Measurements from ENCODE around the gene BCKDK. TPM values are rescaled to one million over a fixed set of nuclear protein-coding genes. Genes with fewer than 3 reads are reported as not detected.

BCKDK gene
- polyA plus RNA-seq, 1 donor (not counting 4 experiments of a cell fraction or from before 2014, with no cell fraction given) = 19.9 TPM

- dilution Hi-C loops (cut with MboI; ENCODE audit: extremely low pct_ligation_motif_present, low sequenced_read_pairs) = no loop called here
- no peak overlapping the region for H3K4me2 ChIP-seq (ENCODE audit: control insufficient read depth, extremely low read depth, insufficient read depth, low read depth, low read length)
- FAIRE-seq (no peak), DNase-seq (ENCODE audit: low read depth, low spot score) (no peak)
- no peaks in the 10 kb centered on the region for H3K27me3 ChIP-seq (ENCODE audit: control insufficient read depth, extremely low read depth, insufficient read depth, low read length)
- no peaks in the 10 kb centered on the region for H3K4me1 ChIP-seq (ENCODE audit: control insufficient read depth, extremely low read depth, insufficient read depth, low read length)
- no peak for TF ChIP-seq EZH2 (IDR thresholded peaks at IDR 0.05; ENCODE audit: low read length)
- TF ChIP-seq, protein P1, sequence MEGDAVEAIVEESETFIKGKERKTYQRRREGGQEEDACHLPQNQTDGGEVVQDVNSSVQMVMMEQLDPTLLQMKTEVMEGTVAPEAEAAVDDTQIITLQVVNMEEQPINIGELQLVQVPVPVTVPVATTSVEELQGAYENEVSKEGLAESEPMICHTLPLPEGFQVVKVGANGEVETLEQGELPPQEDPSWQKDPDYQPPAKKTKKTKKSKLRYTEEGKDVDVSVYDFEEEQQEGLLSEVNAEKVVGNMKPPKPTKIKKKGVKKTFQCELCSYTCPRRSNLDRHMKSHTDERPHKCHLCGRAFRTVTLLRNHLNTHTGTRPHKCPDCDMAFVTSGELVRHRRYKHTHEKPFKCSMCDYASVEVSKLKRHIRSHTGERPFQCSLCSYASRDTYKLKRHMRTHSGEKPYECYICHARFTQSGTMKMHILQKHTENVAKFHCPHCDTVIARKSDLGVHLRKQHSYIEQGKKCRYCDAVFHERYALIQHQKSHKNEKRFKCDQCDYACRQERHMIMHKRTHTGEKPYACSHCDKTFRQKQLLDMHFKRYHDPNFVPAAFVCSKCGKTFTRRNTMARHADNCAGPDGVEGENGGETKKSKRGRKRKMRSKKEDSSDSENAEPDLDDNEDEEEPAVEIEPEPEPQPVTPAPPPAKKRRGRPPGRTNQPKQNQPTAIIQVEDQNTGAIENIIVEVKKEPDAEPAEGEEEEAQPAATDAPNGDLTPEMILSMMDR (optimal IDR thresholded peaks at IDR 0.05 in 1 of 3, IDR thresholded peaks at IDR 0.05 in 1 of 3, conservative IDR thresholded peaks at IDR 0.05 in 1 of 3; ENCODE audit: extremely low read depth in 1 of 3, insufficient read depth in 2 of 3, low read length in 3 of 3) = no peak
- H4K20me1 ChIP-seq (ENCODE audit: control insufficient read depth, extremely low read depth, insufficient read depth, low read length) = no peaks in the 10 kb centered on the region
- H3K9ac ChIP-seq (ENCODE audit: control insufficient read depth, extremely low read depth, insufficient read depth, low read length) = no peak overlapping the region
- no peak overlapping the region for H2AFZ ChIP-seq (ENCODE audit: control insufficient read depth, low read length)
- H3K4me3 ChIP-seq (ENCODE audit: control insufficient read depth in 2 of 3, extremely low read depth in 1 of 3, insufficient read depth in 2 of 3, low read depth in 1 of 3, low read length in 3 of 3) = no peak overlapping the region
- H3K36me3 ChIP-seq (ENCODE audit: control insufficient read depth in 2 of 2, extremely low read depth in 1 of 2, insufficient read depth in 2 of 2, low read length in 2 of 2) = peaks cover 21 to 30% of the 10 kb centered on the region in 2 experiments
- H3K9me1 ChIP-seq (ENCODE audit: control insufficient read depth, extremely low read depth, insufficient read depth, low read length) = no peaks in the 10 kb centered on the region
- H3K9me3 ChIP-seq (ENCODE audit: control insufficient read depth, low read depth, low read length) = no peaks in the 10 kb centered on the region
- no peak overlapping the region for H3K27ac ChIP-seq (ENCODE audit: control insufficient read depth, insufficient read depth, low read length)
- peaks cover 60% of the 10 kb centered on the region for H3K79me2 ChIP-seq (ENCODE audit: control insufficient read depth, insufficient read depth, low read length)
These were observed 28.7 kb upstream of the BCKDK start for GRCh38 chr16:31079342-31079944.

DNA sequence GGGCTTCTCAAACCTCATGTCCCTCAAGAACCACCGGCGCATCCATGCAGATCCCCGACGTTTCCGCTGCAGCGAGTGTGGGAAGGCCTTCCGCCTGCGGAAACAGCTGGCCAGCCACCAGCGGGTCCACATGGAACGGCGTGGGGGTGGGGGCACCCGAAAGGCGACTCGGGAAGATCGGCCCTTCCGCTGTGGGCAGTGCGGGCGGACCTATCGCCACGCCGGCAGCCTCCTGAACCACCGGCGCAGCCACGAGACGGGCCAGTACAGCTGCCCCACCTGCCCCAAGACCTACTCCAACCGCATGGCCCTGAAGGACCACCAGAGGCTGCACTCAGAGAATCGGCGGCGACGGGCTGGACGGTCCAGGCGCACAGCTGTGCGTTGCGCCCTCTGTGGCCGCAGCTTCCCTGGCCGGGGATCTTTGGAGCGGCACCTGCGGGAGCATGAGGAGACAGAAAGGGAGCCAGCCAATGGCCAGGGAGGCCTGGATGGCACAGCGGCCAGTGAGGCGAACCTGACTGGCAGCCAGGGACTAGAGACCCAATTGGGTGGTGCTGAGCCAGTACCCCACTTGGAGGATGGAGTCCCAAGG, 28.1 kb upstream of the BCKDK start:
- H2AFZ ChIP-seq (ENCODE audit: control insufficient read depth, low read length) = no peak overlapping the region
- H3K4me1 ChIP-seq (ENCODE audit: control insufficient read depth, extremely low read depth, insufficient read depth, low read length) = peaks cover 2% of the 10 kb centered on the region
- no peak overlapping the region for H3K27ac ChIP-seq (ENCODE audit: control insufficient read depth, insufficient read depth, low read length)
- FAIRE-seq (no peak), DNase-seq (ENCODE audit: low read depth, low spot score) (no peak)
- dilution Hi-C loops (cut with MboI; ENCODE audit: extremely low pct_ligation_motif_present, low sequenced_read_pairs) = no loop called here
- peaks cover 22 to 30% of the 10 kb centered on the region in 2 experiments for H3K36me3 ChIP-seq (ENCODE audit: control insufficient read depth in 2 of 2, extremely low read depth in 1 of 2, insufficient read depth in 2 of 2, low read length in 2 of 2)
- no peaks in the 10 kb centered on the region for H4K20me1 ChIP-seq (ENCODE audit: control insufficient read depth, extremely low read depth, insufficient read depth, low read length)
- H3K27me3 ChIP-seq (ENCODE audit: control insufficient read depth, extremely low read depth, insufficient read depth, low read length) = no peaks in the 10 kb centered on the region
- no peak overlapping the region for H3K4me2 ChIP-seq (ENCODE audit: control insufficient read depth, extremely low read depth, insufficient read depth, low read depth, low read length)
- H3K4me3 ChIP-seq (ENCODE audit: control insufficient read depth in 2 of 3, extremely low read depth in 1 of 3, insufficient read depth in 2 of 3, low read depth in 1 of 3, low read length in 3 of 3) = no peak overlapping the region
- TF ChIP-seq EZH2 (IDR thresholded peaks at IDR 0.05; ENCODE audit: low read length) = no peak
- TF ChIP-seq, protein P1 (optimal IDR thresholded peaks at IDR 0.05 in 1 of 3, IDR thresholded peaks at IDR 0.05 in 1 of 3, conservative IDR thresholded peaks at IDR 0.05 in 1 of 3; ENCODE audit: extremely low read depth in 1 of 3, insufficient read depth in 2 of 3, low read length in 3 of 3) = no peak
- H3K79me2 ChIP-seq (ENCODE audit: control insufficient read depth, insufficient read depth, low read length) = peaks cover 53% of the 10 kb centered on the region
- no peaks in the 10 kb centered on the region for H3K9me1 ChIP-seq (ENCODE audit: control insufficient read depth, extremely low read depth, insufficient read depth, low read length)
- no peaks in the 10 kb centered on the region for H3K9me3 ChIP-seq (ENCODE audit: control insufficient read depth, low read depth, low read length)
- no peak overlapping the region for H3K9ac ChIP-seq (ENCODE audit: control insufficient read depth, extremely low read depth, insufficient read depth, low read length)
